ENCODE data around the gene TMEM258.

The TMEM258 gene

DNA sequence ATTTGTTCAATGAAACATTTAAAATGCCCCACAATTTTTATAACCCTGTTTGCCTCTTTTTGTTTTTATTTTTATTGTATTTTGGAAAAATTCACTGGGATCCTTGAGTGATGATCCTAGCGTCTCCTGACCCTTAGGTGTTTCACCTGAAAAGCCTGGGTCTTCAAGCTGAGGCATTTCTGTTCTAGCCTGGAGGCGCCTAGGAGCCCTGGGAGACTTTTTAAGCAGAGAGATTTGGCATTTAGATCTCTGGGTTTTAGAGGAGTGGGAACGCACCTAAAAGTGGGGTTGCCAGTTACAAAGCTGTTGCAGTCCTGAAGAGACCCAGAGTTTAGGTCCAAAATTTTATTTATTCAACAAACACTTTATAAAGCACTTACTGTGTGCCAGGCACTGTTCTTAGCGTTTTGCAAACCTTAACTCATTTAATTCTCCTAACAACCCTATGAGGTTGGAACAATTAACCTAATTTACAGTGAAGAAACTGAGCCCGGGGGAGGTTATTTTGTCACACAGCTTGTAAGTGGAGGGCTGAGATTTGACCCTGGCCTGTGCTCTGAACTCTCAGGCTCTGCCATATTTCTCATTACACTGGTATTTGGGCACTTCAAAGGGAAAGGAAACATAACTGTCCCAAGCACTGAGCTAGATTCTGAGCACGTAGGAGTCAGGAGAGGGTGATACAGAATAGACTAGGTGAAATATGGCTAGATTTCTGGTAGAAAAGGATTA, 25.2 kb upstream of the TMEM258 start (continued):
- TF ChIP-seq, protein P1, sequence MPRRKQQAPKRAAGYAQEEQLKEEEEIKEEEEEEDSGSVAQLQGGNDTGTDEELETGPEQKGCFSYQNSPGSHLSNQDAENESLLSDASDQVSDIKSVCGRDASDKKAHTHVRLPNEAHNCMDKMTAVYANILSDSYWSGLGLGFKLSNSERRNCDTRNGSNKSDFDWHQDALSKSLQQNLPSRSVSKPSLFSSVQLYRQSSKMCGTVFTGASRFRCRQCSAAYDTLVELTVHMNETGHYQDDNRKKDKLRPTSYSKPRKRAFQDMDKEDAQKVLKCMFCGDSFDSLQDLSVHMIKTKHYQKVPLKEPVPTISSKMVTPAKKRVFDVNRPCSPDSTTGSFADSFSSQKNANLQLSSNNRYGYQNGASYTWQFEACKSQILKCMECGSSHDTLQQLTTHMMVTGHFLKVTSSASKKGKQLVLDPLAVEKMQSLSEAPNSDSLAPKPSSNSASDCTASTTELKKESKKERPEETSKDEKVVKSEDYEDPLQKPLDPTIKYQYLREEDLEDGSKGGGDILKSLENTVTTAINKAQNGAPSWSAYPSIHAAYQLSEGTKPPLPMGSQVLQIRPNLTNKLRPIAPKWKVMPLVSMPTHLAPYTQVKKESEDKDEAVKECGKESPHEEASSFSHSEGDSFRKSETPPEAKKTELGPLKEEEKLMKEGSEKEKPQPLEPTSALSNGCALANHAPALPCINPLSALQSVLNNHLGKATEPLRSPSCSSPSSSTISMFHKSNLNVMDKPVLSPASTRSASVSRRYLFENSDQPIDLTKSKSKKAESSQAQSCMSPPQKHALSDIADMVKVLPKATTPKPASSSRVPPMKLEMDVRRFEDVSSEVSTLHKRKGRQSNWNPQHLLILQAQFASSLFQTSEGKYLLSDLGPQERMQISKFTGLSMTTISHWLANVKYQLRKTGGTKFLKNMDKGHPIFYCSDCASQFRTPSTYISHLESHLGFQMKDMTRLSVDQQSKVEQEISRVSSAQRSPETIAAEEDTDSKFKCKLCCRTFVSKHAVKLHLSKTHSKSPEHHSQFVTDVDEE (CRISPR knock-in tag; IDR thresholded peaks at IDR 0.05), result no peak
- TF ChIP-seq ESRRG (CRISPR knock-in tag; IDR thresholded peaks at IDR 0.05) (no peak), ZNF565 (CRISPR knock-in tag; conservative IDR thresholded peaks at IDR 0.05; ENCODE audit: low read depth) (no peak), OSR1 (CRISPR knock-in tag; IDR thresholded peaks at IDR 0.05) (no peak), GLIS3 (CRISPR knock-in tag; IDR thresholded peaks at IDR 0.05) (no peak), ZNF70 (CRISPR knock-in tag; IDR thresholded peaks at IDR 0.05) (no peak), TCF4 (CRISPR knock-in tag; IDR thresholded peaks at IDR 0.05; ENCODE audit: borderline replicate concordance) (no peak), ZFP30 (CRISPR knock-in tag; IDR thresholded peaks at IDR 0.05) (no peak)
- TF ChIP-seq, protein P2, sequence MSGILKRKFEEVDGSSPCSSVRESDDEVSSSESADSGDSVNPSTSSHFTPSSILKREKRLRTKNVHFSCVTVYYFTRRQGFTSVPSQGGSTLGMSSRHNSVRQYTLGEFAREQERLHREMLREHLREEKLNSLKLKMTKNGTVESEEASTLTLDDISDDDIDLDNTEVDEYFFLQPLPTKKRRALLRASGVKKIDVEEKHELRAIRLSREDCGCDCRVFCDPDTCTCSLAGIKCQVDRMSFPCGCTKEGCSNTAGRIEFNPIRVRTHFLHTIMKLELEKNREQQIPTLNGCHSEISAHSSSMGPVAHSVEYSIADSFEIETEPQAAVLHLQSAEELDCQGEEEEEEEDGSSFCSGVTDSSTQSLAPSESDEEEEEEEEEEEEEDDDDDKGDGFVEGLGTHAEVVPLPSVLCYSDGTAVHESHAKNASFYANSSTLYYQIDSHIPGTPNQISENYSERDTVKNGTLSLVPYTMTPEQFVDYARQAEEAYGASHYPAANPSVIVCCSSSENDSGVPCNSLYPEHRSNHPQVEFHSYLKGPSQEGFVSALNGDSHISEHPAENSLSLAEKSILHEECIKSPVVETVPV (CRISPR knock-in tag; IDR thresholded peaks at IDR 0.05), result no peak
- TF ChIP-seq, protein P3, sequence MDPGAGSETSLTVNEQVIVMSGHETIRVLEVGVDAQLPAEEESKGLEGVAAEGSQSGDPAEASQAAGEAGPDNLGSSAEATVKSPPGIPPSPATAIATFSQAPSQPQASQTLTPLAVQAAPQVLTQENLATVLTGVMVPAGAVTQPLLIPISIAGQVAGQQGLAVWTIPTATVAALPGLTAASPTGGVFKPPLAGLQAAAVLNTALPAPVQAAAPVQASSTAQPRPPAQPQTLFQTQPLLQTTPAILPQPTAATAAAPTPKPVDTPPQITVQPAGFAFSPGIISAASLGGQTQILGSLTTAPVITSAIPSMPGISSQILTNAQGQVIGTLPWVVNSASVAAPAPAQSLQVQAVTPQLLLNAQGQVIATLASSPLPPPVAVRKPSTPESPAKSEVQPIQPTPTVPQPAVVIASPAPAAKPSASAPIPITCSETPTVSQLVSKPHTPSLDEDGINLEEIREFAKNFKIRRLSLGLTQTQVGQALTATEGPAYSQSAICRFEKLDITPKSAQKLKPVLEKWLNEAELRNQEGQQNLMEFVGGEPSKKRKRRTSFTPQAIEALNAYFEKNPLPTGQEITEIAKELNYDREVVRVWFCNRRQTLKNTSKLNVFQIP (CRISPR knock-in tag; IDR thresholded peaks at IDR 0.05; ENCODE audit: borderline replicate concordance, low read depth), result no peak

GRCh38 chr11:61816736-61817455, 24.5 kb upstream of the TMEM258 start, which contains the start of gene FADS1:
TSS of gene FADS1 (minus strand) at chr11:61817003. CDS start at chr11:61816929, 74 bp downstream.
- 0 out of 2 replicates have a peak, but pooled peaks have one; percentile 32 for TF ChIP-seq ZFP3 (CRISPR knock-in tag; IDR thresholded peaks at IDR 0.05)
- TF ChIP-seq ZNF70 (CRISPR knock-in tag; IDR thresholded peaks at IDR 0.05), result no peak

DNA sequence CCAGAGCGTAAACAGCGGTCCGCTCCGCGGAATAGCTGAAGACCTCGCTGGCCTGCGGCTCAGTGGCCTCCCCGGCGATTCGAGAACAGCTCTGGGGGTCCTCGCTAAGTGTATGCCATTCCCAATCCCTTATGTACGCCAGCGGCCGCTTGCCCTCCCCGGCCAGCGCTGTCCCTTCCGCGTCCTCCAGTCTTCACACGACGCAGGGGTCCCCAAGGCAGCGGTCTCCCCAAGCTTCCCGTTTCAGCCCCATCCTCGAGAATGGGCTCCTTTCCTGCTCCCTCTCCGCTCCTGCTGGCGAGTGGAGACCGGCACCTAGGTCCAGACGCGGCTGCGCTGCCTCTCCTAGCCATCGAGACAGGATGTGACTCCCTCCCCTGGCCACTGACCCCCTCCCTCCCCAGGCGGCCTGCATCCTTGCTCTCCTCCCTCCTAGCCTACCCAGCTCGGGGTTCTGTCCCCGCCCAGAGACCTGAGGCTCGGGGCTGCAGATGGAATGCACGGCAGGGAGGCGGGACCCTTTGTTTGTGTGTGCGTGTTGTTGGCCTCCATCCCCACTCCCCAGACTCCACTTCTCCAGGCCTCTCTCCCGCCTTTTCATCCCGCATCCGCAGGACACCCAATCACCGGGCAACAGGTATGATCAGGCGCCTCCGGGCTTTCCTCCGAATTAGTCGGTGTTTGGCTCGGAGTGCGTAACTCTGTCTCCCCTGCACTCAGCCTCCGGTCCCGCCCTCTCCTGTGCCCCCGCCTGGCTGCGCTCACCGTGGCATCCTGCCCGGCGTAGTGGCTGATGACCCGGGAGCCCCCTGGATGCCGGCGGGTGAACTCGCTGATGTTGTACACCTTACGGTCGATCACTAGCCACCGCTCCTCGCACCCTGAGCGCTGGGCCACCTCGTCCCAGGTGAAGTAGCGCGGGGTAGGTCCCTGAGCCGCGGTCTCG, 23.7 kb upstream of the TMEM258 start:
- peak; percentile 57 for ATAC-seq

More at GRCh38 chr11:61816736-61817455, 24.5 kb upstream of the TMEM258 start, which contains the start of gene FADS1:
- ATAC-seq, result peak; percentile 68

DNA sequence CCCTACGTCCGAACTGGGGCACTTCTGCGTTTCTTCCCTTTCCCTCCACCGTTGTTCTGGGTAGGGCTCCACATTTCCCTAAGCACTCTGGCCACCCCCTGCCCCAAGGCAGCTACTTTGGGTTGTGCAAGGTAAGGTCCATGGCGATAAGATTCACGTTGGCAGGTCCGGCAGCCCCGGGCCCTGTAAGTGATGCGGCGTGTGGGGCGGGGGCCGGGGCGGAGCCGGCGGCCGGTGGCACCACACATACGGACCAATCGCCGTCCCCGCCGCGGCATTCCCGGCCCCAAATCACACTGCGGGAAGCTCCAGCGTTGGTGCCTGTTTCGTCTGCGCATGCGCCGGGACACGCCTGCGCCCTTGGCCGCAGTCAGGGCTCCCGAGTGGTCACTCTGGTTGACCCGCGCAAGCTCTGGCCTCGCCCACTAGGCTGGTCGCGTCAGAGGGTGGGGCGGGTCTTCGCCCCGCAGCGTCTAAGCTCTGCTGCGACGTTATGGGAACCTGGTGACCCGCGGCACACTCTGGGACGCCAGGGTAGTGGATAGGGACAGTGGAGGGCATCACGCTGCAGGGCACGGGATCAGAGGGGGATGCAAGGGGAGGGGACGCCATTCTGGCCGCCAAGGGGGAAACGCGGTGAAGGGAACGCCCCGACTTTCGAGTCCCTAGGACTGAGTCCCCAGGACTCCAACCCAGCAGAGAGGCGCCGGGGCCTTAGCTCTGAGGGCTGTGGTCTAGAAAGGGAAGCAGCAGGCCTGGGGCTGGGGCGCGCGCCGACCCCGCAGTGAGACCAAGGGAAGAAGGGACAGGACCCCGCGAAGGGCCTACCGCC, 22.8 kb upstream of the TMEM258 start:
- peak; percentile 85 for ATAC-seq
- TF ChIP-seq ARNTL (CRISPR knock-in tag; IDR thresholded peaks at IDR 0.05; ENCODE audit: borderline replicate concordance, low read depth) (no peak), CREB5 (CRISPR knock-in tag; IDR thresholded peaks at IDR 0.05; ENCODE audit: low read depth) (0 out of 2 replicates have a peak, but pooled peaks have one; percentile 43), BACH2 (CRISPR knock-in tag; IDR thresholded peaks at IDR 0.05; ENCODE audit: borderline replicate concordance) (no peak), ISL1 (CRISPR knock-in tag; IDR thresholded peaks at IDR 0.05) (no peak), ZFP30 (CRISPR knock-in tag; IDR thresholded peaks at IDR 0.05) (peak; percentile 30; the same call in 1 of the 2 replicates)
- TF ChIP-seq, protein P1 (CRISPR knock-in tag; IDR thresholded peaks at IDR 0.05), result 0 out of 2 replicates have a peak, but pooled peaks have one; percentile 21

More for the DNA sequence above, 23.7 kb upstream of the TMEM258 start:
- no peak for TF ChIP-seq ZC3H10 (CRISPR knock-in tag; IDR thresholded peaks at IDR 0.05)
- TF ChIP-seq TCF4 (CRISPR knock-in tag; IDR thresholded peaks at IDR 0.05; ENCODE audit: borderline replicate concordance), result no peak
- TF ChIP-seq, protein P3 (CRISPR knock-in tag; IDR thresholded peaks at IDR 0.05; ENCODE audit: borderline replicate concordance, low read depth), result no peak
- no peak for TF ChIP-seq ARNTL (CRISPR knock-in tag; IDR thresholded peaks at IDR 0.05; ENCODE audit: borderline replicate concordance, low read depth)
